Neural cell (in vitro differentiated cells): ENCODE data around the gene AK1. TPM values are rescaled to one million over a fixed set of nuclear protein-coding genes. Genes with fewer than 3 reads are reported as not detected.

Experiments
- H2AFZ ChIP-seq: fragments of 200-600, 300-800 bp; sonication (generic), shearing (Covaris generic); 2 replicates; pipeline ENCODE4 v1.6.0; 2014; ENCODE audit warnings: low read depth, mild to moderate bottlenecking, antibody characterized with exemption, low read length, moderate library complexity
- H3F3A ChIP-seq: fragments of 200-600 bp; shearing (Covaris generic); 2 replicates; pipeline ENCODE4 v1.6.1; 2016; ENCODE audit warnings: mild to moderate bottlenecking, moderate library complexity, mixed read lengths, antibody characterized with exemption, low read length; ENCODE audit not compliant: insufficient read depth, poor library complexity, severe bottlenecking
- H3K27ac ChIP-seq: fragments of 200-600, 300-800 bp; sonication (generic), shearing (Covaris generic); 2 replicates; pipeline ENCODE4 v1.5.1; 2014; ENCODE audit warnings: mild to moderate bottlenecking, low read length, moderate library complexity
- H3K27me3 ChIP-seq: fragments of 300-800, 200-600 bp; sonication (generic), shearing (Covaris generic); 2 replicates; pipeline ENCODE4 v1.6.0; 2014; ENCODE audit warnings: mild to moderate bottlenecking, low read depth, low read length, moderate library complexity; ENCODE audit not compliant: insufficient read depth
- H3K36me3 ChIP-seq: fragments of 300-800, 200-600 bp; sonication (generic), shearing (Covaris generic); 2 replicates; pipeline ENCODE4 v1.5.1; 2014; ENCODE audit warnings: mild to moderate bottlenecking, antibody characterized with exemption, low read length, moderate library complexity; ENCODE audit not compliant: insufficient read depth
- H3K4me2 ChIP-seq: fragments of 300-800, 200-600 bp; sonication (generic), shearing (Covaris generic); 2 replicates; pipeline ENCODE4 v1.6.0; 2014; ENCODE audit warnings: mild to moderate bottlenecking, low read length
- H3K4me3 ChIP-seq: fragments of 300-800, 200-600 bp; sonication (generic), shearing (Covaris generic); 2 replicates; pipeline ENCODE4 v1.5.1; 2014; ENCODE audit warnings: mild to moderate bottlenecking, low read length, moderate library complexity
- H3K79me2 ChIP-seq: fragments of 200-600 bp; shearing (Covaris generic); replicated peaks from 2 replicates; pipeline ENCODE4 v1.6.0; 2014; ENCODE audit warnings: mild to moderate bottlenecking, low read length, moderate library complexity; ENCODE audit not compliant: insufficient read depth
- H3K9ac ChIP-seq: fragments of 300-800, 200-600 bp; sonication (generic), shearing (Covaris generic); 2 replicates; pipeline ENCODE4 v1.6.1; 2016; ENCODE audit warnings: mild to moderate bottlenecking, low read length, mixed read lengths
- H3K9me2 ChIP-seq: fragments of 200-600 bp; shearing (Covaris generic); 2 replicates; pipeline ENCODE4 v1.6.1; 2016; ENCODE audit warnings: mild to moderate bottlenecking, low read length, mixed read lengths; ENCODE audit not compliant: insufficient read depth
- H3K9me3 ChIP-seq: fragments of 200-600, 300-800 bp; sonication (generic), shearing (Covaris generic); 2 replicates; pipeline ENCODE4 v1.6.1; 2016; ENCODE audit warnings: mild to moderate bottlenecking, mixed run types, low read length, moderate library complexity, mixed read lengths
- H4K20me1 ChIP-seq: fragments of 200-600 bp; shearing (Covaris generic); 2 replicates; pipeline ENCODE4 v1.6.1; 2016; ENCODE audit warnings: mild to moderate bottlenecking, mixed run types; ENCODE audit not compliant: insufficient read depth
- EP300 ChIP-seq: fragments of 450-650 bp; conservative IDR thresholded peaks from 2 replicates; pipeline ENCODE4 v1.6.1; 2014; ENCODE audit warnings: antibody characterized with exemption, mild to moderate bottlenecking, moderate library complexity; ENCODE audit not compliant: poor library complexity, severe bottlenecking
- EZH2 ChIP-seq: fragments of 200-600, 300-800 bp; shearing (Covaris generic), sonication (generic); IDR thresholded peaks from 2 replicates; pipeline ENCODE4 v1.6.1; 2014; ENCODE audit warnings: antibody characterized with exemption, low read length, borderline replicate concordance, mild to moderate bottlenecking; ENCODE audit not compliant: insufficient read depth, poor library complexity, severe bottlenecking
- MXI1 ChIP-seq: fragments of 450-650 bp; conservative IDR thresholded peaks from 2 replicates; pipeline ENCODE4 v1.6.1; 2014; ENCODE audit warnings: antibody characterized with exemption, mild to moderate bottlenecking; ENCODE audit not compliant: poor library complexity, severe bottlenecking
- POLR2AphosphoS5 ChIP-seq: IDR thresholded peaks from 2 replicates; pipeline ENCODE4 v1.6.1; 2012
- RAD21 ChIP-seq: fragments of 450-650 bp; conservative IDR thresholded peaks from 2 replicates; pipeline ENCODE4 v1.6.1; 2014; ENCODE audit warnings: antibody characterized with exemption, mild to moderate bottlenecking, moderate library complexity
- SMC3 ChIP-seq: fragments of 450-650 bp; conservative IDR thresholded peaks from 2 replicates; pipeline ENCODE4 v1.6.1; 2014; ENCODE audit warnings: antibody characterized with exemption, mild to moderate bottlenecking, moderate library complexity; ENCODE audit not compliant: poor library complexity
- TAF1 ChIP-seq: IDR thresholded peaks from 2 replicates; pipeline ENCODE4 v1.6.1; 2012; ENCODE audit warnings: low read depth
- polyA plus RNA-seq: library from polyadenylated mRNA; depleted of rRNA; stranded (reverse); fragments of >200 nt; gene quantifications from 2 replicates; pipeline ENCODE4 v1.2.3, GENCODE V29; 2014
- TF ChIP-seq, protein P1 (sequence below): IDR thresholded peaks from 2 replicates; pipeline ENCODE4 v1.6.1; 2012; ENCODE audit warnings: borderline replicate concordance
- TF ChIP-seq, protein P2 (sequence below): fragments of 450-650 bp; IDR thresholded peaks from 2 replicates; pipeline ENCODE4 v1.5.1; 2014; ENCODE audit warnings: antibody characterized with exemption, mild to moderate bottlenecking, moderate library complexity; ENCODE audit not compliant: poor library complexity, severe bottlenecking

The AK1 gene
- polyA plus RNA-seq, 1 donor from 2014 or later: 105 TPM

DNA sequence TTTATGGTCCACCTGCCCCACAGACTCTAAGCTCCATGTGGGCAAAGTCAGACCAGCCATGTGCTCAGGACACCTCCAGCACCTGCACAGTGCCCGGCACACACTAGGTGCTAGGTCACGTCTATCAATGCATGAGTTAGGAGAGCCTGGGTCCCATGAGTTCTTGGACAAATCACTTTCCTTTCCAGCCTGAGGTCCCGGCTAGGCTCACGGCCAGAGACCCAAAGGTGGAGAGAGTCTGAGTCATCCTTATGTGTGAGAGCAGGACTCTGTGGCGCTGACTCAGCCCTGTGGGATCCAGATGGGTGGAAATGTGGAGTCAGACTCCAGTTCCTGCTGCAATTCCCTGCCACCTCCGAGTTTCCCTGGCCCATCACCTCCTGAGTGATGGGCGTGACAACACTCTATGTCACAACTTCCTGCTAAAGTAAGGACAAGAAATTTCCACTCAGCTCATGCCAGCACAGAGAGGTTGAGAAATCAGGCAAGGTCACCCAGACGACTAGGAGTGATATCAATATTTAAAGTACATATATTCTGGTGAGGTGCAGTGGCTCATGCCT lies 41.9 kb upstream of the AK1 start:
- H3F3A ChIP-seq: no peaks in the 10 kb centered on the region
- H3K4me3 ChIP-seq: no peak overlapping the region
- no peaks in the 10 kb centered on the region for H3K9me3 ChIP-seq
- H3K79me2 ChIP-seq: no peaks in the 10 kb centered on the region
- no peaks in the 10 kb centered on the region for H4K20me1 ChIP-seq
- H3K27ac ChIP-seq: no peak overlapping the region
- no peaks in the 10 kb centered on the region for H3K36me3 ChIP-seq
- H3K9me2 ChIP-seq: no peaks in the 10 kb centered on the region
- no peak overlapping the region for H3K4me2 ChIP-seq
- no peak for TF ChIP-seq EP300
- TF ChIP-seq, protein P1, sequence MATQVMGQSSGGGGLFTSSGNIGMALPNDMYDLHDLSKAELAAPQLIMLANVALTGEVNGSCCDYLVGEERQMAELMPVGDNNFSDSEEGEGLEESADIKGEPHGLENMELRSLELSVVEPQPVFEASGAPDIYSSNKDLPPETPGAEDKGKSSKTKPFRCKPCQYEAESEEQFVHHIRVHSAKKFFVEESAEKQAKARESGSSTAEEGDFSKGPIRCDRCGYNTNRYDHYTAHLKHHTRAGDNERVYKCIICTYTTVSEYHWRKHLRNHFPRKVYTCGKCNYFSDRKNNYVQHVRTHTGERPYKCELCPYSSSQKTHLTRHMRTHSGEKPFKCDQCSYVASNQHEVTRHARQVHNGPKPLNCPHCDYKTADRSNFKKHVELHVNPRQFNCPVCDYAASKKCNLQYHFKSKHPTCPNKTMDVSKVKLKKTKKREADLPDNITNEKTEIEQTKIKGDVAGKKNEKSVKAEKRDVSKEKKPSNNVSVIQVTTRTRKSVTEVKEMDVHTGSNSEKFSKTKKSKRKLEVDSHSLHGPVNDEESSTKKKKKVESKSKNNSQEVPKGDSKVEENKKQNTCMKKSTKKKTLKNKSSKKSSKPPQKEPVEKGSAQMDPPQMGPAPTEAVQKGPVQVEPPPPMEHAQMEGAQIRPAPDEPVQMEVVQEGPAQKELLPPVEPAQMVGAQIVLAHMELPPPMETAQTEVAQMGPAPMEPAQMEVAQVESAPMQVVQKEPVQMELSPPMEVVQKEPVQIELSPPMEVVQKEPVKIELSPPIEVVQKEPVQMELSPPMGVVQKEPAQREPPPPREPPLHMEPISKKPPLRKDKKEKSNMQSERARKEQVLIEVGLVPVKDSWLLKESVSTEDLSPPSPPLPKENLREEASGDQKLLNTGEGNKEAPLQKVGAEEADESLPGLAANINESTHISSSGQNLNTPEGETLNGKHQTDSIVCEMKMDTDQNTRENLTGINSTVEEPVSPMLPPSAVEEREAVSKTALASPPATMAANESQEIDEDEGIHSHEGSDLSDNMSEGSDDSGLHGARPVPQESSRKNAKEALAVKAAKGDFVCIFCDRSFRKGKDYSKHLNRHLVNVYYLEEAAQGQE: no peak
- no peak for TF ChIP-seq EZH2
- no peak for TF ChIP-seq POLR2AphosphoS5
- TF ChIP-seq, protein P2, sequence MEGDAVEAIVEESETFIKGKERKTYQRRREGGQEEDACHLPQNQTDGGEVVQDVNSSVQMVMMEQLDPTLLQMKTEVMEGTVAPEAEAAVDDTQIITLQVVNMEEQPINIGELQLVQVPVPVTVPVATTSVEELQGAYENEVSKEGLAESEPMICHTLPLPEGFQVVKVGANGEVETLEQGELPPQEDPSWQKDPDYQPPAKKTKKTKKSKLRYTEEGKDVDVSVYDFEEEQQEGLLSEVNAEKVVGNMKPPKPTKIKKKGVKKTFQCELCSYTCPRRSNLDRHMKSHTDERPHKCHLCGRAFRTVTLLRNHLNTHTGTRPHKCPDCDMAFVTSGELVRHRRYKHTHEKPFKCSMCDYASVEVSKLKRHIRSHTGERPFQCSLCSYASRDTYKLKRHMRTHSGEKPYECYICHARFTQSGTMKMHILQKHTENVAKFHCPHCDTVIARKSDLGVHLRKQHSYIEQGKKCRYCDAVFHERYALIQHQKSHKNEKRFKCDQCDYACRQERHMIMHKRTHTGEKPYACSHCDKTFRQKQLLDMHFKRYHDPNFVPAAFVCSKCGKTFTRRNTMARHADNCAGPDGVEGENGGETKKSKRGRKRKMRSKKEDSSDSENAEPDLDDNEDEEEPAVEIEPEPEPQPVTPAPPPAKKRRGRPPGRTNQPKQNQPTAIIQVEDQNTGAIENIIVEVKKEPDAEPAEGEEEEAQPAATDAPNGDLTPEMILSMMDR: no peak
- no peak for TF ChIP-seq RAD21
- TF ChIP-seq MXI1: no peak
- no peak for TF ChIP-seq SMC3
- no peak for TF ChIP-seq TAF1
- H2AFZ ChIP-seq: no peak overlapping the region
- no peak overlapping the region for H3K9ac ChIP-seq
- no peaks in the 10 kb centered on the region for H3K27me3 ChIP-seq

DNA sequence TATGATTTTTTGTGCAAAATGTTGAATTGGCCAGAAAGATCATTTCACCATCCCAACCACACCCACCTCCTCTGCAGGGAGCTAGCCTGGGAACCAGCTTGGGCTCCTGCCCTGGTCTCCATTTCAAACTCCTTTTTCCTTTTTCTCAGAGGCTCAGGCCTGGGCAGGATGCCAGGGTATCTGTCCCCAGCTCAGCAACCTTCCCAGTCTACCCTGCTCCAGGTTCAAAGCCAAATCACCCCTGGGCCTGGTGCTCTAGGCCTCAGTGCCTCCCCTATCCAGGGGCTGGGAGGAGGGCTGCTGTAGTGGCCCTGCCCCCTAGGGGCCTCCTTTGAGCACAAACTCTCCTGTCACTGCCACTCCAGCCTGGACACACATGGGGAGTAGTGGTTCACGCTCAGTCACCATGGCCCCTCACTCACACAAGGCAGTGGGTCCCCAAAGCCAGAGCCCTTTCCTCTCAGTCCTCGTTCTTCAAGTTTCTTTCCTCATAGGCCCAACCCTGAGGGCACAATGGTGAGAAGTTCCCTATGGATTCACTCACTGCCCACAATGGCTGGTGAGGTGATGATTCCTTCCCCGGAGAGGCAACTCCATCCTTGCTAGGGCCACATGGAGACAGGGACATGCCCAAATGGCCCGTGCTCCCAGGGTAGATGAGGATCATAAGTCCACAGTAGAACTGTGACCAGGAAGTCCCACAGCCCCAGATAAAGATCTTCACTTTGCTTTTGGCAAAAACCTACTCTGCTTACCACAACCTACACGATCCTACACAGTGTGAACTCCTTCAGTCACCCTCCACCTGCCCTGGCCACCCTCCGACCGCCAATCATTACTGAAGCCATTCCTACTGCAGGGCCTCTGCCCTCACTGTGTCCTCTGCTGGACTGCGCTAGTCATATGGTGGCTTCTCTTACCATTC lies 41.0 kb upstream of the AK1 start:
- Histone ChIP-seq H2AFZ (no peak overlapping the region), H3K9me3 (no peaks in the 10 kb centered on the region), H3K4me2 (no peak overlapping the region), H3K4me3 (no peak overlapping the region), H4K20me1 (no peaks in the 10 kb centered on the region), H3K36me3 (no peaks in the 10 kb centered on the region), H3F3A (no peaks in the 10 kb centered on the region), H3K27me3 (no peaks in the 10 kb centered on the region), H3K27ac (no peak overlapping the region), H3K9me2 (no peaks in the 10 kb centered on the region), H3K9ac (no peak overlapping the region), H3K79me2 (no peaks in the 10 kb centered on the region)
- TF ChIP-seq EP300: no peak
- TF ChIP-seq, protein P2: no peak
- TF ChIP-seq EZH2: no peak
- TF ChIP-seq MXI1: no peak
- TF ChIP-seq SMC3: no peak
- no peak for TF ChIP-seq RAD21
- no peak for TF ChIP-seq TAF1
- TF ChIP-seq, protein P1: no peak
- no peak for TF ChIP-seq POLR2AphosphoS5
